ENCODE measurements around the gene ZBTB1.
A peak's percentile ranks its signal among the peaks of the same experiment; 100 is the strongest.

The ZBTB1 gene, protein sequence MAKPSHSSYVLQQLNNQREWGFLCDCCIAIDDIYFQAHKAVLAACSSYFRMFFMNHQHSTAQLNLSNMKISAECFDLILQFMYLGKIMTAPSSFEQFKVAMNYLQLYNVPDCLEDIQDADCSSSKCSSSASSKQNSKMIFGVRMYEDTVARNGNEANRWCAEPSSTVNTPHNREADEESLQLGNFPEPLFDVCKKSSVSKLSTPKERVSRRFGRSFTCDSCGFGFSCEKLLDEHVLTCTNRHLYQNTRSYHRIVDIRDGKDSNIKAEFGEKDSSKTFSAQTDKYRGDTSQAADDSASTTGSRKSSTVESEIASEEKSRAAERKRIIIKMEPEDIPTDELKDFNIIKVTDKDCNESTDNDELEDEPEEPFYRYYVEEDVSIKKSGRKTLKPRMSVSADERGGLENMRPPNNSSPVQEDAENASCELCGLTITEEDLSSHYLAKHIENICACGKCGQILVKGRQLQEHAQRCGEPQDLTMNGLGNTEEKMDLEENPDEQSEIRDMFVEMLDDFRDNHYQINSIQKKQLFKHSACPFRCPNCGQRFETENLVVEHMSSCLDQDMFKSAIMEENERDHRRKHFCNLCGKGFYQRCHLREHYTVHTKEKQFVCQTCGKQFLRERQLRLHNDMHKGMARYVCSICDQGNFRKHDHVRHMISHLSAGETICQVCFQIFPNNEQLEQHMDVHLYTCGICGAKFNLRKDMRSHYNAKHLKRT

DNA sequence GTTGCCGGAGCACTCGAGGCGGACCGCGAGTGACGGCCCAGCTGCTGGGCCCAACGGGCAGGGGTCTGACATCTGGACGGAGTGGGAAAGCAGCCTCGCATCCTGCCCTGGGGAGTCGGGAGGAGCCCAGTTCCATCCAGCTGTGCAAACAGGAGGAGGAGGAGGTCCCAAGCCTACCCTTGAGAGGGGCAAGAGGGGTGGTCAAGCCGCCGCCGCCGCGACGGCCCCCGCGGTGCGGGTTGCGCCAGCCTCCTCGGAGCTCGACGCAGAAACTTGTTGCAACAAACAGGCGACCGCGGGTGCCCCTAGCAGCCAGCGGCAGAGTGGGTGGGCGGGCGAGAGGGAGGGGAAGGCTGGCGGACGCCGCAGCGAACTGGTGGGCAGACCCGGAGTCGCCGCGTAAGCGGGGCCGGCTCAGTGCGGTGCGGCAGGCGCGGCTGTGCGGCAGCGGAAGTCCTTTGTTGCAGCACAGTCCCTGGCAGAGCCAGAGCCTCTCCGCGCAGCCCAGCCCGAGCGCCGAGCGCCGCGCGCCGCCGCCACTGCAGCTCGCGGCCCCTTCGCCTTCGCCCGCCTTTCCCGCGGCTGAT is at the start of gene ZBTB1:
Gene ZBTB1 (plus strand): TSS at position 461 of the 587 bp plus-strand sequence. CDS start 16,735 bp downstream, outside the sequence.
- DNase-seq = peak; percentile 94

DNA sequence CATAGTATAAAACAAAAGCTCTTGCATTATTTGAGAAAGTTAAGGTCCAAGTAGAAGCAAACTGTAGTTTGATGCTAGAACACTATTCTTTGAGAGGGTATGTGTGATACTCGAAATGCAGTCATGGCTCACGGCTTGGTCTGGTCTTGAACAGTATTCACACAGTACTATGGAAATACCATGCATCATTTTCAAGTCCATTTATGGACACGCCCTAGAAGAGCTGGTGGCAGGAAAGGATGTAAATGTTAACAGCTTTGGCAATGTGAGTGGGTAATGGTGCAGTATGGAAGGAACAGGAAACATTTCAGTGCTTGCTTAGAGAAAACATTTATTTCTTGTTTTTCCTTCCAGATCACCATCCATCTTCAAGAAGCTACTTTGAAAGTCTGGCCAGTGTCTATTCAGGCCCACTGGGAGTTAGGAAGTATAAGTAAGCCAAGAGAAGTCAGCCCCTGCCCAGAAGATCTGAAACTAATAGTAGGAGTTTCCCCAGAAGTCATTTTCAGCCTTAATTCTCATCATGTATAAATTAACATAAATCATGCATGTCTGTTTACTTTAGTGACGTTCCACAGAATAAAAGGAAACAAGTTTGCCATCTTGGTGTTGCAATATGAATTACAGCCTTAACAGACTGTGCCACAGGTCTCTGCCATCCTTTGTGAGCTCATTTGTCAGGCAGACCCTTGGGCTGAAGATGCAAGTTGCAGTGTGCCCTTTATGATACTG is 45.0 kb upstream of the ZBTB1 start:
- no peak for DNase-seq

DNA sequence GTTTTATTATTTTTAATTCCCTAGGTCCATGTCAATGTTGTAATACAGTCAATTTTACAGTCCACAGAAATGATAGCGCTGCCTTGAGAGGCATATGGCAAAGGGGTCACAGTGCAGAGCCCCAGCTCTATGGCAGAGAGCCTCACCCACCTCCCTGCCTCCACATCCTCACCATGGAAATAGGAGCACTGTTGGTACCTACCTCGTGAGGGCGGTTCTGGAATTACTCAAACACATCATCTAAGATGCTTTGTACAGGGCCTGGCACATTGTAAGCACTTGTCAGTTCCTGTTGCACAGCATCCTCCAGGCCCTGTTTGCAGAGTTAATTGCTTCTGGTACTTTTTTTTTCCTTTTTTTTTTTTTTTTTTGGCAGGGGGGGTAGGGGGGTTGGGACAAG is 43.3 kb upstream of the ZBTB1 start:
- DNase-seq = no peak

DNA sequence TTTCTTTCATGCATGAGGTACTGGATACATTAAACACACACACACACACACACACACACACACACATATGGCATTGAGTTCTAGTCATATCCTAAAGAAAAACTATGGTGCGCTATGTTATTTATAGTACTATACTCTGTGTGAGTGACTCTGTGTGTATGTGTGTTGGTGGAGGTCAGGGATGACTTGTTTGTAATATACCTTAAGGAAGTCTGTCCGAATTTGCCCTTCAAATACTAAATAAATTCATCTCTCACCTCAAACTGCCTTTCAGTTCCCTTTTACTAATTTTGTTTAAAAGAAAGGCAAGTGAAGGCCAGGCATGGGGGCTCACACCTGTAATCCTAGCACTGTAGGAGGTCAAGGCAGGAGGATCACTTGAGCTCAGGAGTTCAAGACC is 41.4 kb upstream of the ZBTB1 start:
- DNase-seq = no peak

DNA sequence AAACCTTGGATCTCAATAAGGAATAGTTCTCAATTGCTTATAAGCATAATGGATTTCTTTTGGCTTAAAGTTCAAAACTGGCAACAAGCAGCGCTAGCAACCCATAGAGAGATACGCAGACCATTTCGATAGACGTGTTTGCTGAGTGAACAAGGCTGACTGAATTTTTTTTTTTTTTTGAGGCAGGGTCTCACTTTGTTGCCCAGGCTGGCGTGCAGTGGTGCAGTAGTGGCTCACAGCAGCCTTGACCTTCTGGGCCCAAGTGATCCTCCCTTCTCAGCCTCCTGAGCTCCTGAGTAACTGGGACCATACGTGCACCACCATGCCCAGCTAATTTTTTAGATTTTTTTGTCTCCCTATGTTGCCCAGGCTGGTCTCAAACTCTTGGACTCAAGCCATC is 40.7 kb upstream of the ZBTB1 start:
- no peak for DNase-seq

DNA sequence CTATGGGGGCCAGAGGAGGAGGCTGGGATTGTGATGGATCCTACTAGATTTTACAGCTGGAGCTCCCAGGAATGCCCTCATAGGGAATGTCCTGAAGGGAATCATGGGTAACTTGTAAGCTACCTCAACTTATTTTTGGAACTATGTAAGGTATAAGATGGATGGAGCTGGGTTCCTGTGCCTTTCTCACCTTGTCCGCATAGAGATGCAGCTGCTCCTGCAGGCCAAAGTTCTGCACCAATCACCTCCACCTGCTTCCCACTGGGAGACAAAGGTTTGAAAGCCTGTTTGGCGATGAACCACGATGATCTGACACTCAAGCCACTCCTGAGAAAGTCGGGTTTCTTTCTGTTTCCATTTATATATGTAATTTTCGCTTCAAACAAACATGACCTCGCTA is 39.9 kb upstream of the ZBTB1 start:
- DNase-seq = no peak

DNA sequence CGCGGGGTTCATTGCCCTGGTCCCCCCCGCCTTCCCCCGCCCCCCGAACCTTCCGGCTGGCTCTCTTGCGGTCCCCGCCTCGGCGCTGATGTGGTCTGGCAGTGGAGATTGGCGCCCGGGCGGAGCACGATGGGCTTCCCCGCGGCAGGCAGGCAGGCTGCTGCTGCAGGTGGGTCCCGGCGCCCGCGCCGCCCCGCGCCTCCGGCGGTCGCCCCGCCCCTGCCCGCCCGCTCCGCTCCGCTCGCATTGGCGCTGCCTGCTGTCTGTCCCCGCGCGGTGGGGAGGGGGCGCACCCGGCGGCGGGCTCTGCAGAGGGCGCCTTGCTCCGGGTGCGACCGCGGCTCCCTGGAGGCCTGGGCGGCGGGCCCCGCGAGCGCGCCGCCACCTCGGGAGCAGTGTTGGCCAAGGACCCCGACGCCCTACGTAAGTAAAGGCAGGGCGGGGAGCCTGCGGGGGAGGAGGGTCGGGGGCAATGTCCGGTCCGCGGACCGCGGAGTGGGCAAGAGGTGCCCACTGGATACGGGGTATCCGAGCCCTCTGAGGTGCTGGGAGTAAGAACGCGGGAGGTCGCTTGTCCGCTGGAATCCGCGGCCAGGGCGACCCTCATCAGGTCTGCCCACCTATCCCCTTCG is 39.3 kb upstream of the ZBTB1 start, which contains the start of gene AKAP5:
Gene AKAP5 (plus strand): TSS at position 309 of the 632 bp plus-strand sequence. CDS start 2,896 bp downstream, outside the sequence.
- peak; percentile 77 for DNase-seq

DNA sequence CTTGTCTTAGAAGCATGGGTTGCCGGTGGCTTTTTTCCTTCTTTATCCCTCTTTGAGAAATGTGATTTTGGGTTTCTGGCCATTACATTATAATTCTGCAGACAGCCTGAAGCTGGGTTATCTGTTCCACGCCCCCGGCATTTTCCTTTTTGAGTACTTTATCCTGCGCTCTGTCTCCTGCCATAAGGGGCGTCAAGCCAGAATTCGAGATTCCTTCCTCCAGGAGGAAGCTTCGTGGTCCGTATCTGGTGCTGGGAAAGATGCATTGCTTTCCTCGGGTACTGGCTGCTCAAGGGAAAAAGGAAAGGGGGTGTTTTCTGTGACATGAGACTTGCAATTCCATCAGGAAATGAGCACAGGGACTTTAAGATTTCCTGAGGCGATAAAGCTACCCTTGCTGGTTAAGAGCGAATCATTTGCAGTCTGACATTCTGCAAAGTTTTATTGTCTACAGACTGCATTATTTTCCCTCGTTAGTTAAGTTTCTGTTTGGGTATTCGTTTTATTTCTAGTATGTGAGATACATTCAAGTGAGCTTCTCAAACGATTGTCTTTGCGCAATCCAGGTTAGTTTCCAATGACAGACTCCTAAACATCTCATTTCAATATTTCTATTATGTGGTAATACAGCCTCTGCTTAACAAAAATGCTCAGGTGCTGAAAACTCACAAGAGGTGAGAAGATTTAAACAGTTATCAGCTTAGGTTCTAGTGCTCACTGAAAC is 38.6 kb upstream of the ZBTB1 start:
- no peak for DNase-seq

DNA sequence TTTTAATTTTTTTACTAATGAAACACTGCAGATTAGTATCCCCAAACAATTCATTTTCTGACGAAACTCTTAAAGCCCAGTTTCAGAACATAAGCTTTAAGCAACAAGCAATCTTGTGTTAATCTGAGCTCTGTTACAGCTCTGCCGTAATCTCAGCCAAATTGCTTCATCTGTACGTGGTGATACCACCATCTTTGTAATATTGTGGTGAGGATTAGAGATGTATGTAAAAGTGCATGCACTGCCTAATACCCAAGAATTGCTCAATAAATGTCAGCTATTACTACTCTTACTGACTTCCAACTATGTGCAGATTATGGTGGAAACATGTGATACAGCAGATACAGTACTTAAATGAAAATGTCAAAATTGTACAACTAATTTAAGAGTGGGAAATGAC is 37.5 kb upstream of the ZBTB1 start:
- no peak for DNase-seq

DNA sequence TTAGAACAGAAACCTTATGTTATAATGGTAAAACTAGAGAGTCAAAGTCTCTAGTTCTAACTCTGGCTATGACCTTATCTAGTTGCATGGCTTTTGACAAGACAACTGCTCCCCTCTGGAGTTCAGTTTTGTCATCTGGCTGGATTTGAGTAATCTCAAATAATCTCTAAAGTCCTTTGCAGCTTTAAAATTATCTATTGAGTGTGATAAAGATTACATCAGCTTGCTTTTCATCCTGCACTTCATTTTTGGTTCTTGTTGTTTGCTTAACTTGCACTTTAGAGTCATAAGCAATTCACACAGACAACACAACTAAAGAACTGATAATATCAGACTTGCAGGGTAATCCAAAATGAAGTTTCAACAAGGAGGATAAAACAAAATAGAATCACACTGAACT is 37.0 kb upstream of the ZBTB1 start:
- no peak for DNase-seq

DNA sequence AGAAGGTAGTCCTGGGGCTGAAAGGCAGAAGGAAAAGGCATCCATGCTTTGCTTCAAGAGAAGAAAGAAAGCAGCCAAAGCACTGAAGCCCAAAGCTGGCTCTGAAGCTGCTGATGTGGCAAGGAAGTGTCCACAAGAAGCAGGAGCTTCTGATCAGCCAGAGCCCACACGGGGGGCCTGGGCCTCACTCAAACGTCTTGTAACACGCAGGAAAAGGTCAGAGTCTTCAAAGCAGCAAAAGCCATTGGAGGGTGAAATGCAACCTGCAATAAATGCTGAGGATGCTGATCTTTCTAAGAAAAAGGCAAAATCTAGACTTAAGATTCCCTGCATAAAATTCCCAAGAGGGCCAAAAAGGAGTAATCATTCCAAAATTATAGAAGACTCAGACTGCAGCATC is 36.1 kb upstream of the ZBTB1 start:
- no peak for DNase-seq

DNA sequence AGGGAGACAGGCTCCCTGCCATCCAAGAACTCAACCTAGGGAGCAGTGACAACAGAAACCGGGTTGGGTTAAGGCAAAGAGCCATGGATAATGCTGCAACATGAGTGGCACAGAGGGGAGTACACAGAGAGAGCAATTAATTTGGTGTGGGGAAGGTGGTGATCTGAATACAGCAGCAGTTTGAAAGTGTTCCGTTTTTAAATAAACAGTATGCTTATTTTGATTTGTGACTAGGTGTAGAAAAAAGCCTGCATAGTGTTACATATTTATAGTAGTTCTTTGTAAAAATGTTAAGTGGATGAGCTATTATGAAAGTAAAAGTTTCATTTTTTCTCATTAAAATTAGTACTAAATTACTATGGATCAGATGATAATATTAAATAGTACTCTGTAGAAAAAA is 30.5 kb upstream of the ZBTB1 start:
- no peak for DNase-seq

DNA sequence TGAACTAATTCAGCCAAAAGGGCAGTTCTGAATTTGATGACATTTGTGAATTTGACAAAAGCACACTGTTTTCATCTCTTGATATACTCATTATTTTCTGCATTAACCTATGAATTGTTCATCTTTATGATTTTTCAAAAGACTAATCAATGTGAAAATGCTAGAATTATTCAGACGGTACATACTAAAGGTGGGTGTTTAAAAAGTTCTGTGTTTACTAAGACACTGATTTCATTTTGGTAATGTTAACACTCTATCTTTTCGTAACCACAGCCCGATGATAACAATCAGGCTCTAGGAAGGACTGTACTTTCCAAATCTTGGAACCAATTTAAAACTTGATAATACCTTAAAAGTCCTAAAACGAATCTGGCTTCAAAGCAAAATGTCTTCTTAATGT is 29.9 kb upstream of the ZBTB1 start:
- DNase-seq = no peak

DNA sequence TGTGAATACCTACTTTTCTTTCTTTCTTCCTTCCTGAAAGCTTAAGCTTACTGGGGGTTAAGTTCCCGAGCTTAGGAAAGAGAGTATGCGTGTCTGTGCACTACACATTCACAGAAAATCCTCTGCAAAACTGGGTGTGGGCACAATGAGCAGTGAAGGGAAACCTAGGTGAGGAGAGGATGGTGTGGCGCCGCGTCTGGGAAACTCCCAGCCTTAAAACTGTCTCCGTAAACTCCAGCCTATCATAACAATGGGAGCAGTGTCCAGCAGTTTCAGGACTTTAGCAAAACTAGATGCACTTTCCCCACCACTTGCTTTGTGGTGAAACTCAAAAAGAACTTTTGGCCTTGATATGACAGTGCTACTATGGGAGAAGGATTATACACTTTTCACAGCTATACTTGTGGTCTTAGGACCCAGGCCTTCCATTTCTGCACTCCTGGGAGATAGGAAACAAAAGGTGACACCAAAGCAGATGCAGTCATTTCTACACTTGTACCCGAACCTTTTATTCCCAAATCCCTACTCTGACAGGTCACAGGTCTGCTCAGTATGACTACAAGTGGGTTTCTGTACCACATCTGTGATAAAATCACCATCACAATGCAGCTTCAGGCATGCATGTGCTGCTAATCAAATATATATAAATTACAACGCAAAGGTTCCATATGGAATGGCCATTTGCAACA is 28.8 kb upstream of the ZBTB1 start:
- no peak for DNase-seq

DNA sequence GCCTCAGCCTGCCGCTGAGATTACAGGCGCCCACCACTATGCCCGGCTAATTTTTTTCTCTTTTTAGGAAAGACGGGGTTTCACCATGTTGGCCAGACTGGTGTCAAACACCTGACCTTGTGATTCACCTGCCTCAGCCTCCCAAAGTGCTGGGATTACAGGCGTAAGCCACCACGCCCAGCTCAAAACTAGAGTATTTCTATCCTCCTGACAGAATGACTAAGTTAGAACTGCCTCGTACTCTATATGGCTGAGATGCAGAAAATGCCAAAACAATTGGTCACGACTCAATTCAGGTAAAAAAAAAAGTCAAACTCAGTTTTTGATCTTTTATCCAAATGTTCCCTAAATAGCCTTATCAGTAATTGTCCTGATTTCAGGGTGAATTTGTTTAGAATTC is 28.1 kb upstream of the ZBTB1 start:
- DNase-seq = no peak

DNA sequence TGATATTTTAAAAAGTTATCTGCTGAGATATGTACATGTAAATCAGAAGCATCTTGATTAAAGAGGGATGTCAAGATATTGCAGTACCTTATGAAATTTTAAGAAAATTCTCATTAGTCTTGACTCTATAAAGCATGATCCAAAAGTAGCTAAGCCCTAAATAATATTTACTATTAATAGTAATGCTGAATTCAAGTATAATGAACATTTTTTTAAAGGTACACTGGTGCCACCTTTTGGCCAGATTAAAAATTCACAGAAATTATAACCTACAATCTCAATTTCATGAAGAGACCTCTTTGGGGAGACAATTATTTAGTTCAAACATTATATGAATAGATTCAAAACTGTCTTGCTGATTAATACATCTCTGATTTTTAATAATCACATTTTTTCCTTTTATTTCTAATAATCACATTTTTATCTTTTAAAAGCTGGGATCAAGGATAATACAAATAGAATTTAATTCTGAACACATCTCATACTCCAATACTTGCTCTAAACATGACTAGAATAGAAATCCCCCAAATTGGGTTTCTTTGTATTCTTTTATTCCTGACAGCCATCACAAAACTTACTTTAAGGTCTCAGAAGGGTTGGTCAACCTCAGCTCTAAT is 25.8 kb upstream of the ZBTB1 start:
- DNase-seq = no peak

DNA sequence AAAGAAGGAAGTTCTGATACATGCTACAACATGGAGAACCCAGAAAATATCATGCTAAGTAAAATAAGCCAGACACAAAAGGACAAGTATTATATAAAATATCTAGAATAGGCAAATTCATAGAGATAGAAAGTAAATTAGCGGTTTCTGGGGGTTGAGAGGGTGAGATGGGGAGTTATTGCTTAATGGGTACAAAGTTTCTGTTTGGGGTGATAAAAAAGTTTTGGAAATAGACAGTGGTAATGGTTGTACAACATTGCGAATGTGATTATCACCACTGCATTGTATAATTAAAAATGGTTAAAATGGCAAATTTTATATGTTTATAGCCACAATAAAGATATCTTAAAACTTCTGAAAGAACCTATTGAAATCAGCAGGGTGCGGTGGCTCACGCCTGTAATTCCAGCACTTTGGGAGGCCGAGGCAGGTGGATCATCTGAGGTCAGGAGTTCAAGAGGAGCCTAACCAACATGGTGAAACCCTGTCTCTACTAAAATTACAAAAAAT is 15.9 kb upstream of the ZBTB1 start:
- no peak for DNase-seq

DNA sequence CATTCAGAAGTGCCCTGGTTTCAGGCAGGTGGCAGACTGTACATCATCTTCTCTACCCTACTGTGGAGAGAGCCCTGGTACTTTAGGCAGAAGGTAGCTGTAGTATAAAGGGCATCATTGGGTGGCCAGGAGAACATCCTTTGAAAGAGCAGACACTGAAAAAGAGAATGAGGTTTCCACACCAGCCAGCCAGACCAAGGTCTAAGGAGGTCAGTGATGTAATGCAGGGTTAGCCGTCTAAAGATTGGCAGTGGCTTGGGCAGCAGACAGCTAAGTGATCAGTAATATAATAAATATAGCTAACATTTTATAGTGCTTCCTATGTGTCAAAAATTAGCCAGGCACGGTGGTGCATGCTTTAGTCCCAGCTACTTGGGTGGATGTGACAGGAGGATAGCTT is 12.9 kb upstream of the ZBTB1 start:
- DNase-seq = no peak

DNA sequence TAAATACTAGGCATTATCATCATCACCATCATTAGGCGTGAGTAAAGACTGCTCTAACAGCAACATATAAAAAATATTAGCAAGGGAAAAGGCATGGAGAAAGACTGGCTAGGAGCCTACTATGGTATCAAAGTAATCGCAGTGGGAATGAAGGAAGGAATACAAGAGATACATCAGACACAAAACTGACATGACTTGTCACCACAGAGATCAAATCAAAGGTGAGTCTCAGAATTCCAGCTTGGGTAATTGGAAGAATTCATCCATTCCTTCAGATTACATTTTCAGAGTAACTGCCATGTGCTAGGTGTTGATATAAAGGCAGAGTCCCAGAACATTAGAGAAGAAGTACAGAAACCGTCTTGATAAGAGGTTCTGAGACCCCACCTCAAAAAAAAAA is 11.1 kb upstream of the ZBTB1 start:
- no peak for DNase-seq

DNA sequence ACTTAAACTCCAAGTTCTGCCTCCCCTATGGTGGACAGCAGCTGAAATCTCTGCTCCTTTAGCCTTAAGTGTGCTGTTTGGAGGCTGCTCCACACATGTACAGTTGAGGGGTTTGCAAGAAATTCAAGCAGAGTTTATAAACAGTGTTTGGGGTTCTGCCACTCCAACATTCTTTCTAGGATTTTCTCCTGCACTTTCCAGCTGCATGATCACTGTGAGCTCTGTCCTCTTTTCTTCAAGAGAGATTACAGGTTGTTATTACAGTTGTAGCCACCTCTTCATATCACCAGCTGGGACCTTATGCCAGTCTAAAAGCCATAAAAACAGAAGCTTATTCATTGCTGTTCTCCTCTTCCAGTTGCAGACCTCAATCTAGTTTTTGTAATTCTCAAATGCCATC is 9.3 kb upstream of the ZBTB1 start:
- no peak for DNase-seq

DNA sequence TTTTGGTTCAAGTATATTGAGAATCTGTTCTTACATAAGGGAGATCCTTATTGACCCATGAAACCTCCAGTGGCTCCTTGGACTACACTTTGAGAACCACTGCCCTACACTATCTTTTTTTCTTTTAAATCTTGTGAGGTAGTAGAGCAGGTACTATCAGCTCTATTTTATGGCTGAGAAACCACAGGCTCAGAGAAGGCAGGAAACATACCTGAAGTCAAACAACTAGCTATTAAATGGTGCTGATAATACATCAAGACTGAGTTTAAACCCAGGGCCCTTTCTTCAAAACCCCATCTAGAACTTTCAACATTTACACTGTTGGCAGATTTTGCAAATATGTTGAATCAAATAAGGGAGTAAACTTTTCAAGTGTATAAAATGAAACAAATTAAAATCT is 7.8 kb upstream of the ZBTB1 start:
- no peak for DNase-seq

Measured in activated CD8-positive, alpha-beta memory T cell treated with anti-CD3 and anti-CD28 coated beads, Interleukin-2, amount 50 U/mL, for 48 hours (primary cell).